ENCODE results near the gene SLC44A4.
A peak's percentile ranks its signal among the peaks of the same experiment; 100 is the strongest.
"Not testable (repeated sequence)": the region's sequence is repeated elsewhere in the genome, so short reads cannot be mapped to it uniquely, and the experiment has no call there.

The SLC44A4 gene

DNA sequence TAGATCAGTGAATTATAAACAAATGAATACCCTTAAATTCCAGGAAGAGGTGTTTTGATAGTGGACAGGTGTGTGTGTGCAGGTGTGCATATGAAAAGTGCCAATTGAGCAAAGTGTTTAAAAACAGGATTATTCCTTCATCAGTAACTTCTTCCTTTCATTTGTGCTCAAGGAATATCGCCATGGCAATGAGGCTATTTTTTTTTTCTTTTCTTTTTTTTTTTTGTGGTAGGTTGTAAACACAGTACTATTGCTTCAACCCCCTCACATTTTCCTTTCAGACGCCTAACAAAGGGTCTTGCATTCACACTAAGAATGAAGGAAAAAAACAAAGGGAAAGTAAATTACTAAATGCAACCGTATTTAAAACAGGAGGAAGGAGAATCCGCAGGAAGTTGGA, 53.2 kb downstream of the SLC44A4 start:
- DNase-seq, result no peak

DNA sequence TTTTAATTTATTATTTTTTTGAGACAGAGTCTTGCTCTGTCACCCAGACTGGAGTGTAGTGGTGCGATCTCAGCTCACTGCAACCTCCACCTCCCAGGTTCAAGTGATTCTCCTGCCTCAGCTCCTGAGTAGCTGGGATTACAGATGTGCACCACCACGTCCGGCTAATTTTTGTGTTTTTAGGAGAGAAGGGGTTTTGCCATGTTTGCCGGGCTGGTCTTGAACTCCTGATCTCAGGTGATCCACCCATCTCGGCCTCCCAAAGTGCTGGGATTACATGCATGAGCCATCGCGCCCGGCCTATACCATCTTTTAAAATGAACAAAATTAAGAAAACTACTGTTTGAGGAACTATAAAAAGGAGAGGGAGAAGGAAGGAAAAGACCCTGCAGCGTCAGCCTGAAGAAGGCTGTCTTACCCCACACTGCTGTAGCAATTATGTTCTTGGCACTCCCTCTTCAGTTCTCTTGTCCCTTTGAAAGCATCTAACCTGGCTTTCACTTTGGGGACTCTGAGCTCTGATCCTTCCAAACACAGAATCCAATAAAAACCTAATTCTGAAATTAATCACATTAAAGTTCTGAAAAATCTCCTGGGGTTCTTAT, 55.1 kb downstream of the SLC44A4 start:
- not testable (repeated sequence) for DNase-seq

DNA sequence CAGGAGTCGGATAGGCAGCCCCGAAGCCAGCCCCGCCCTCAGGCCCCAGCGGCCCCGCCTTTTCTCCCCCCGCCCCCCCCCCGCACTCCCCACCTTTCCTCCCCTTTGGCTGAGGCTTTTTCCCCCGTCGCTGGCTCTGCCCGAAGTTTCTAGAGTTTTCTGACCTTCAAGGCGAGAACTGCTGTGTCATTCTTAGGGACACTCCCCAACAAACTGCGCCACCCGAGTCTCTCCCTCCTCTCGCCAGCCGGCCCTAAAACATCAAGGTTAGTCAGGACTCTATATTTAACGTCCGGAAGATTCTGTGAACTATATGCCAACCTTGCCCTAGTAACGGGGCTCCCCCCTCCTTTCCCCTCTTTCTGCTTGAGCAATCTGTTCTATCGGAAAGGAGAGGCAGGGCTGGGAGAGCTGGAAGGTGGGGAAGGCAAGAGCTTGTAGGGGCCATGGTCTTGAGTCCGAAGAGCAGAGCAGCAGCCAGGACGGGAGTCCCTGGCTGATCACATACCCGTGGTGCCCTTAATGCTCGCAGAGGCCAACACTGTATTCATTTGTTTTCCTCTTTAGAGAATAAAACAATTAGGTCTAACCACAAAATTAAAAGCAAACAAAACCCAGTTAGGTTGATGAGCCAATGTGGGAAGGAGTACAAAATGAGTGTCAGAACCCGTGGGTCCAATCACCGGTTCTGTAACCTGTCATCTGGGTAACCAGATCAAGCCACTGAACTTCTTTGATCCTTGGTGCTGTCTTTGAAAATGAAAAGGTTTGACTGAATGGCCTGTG, 56.6 kb downstream of the SLC44A4 start:
- peak; percentile 53 for DNase-seq

DNA sequence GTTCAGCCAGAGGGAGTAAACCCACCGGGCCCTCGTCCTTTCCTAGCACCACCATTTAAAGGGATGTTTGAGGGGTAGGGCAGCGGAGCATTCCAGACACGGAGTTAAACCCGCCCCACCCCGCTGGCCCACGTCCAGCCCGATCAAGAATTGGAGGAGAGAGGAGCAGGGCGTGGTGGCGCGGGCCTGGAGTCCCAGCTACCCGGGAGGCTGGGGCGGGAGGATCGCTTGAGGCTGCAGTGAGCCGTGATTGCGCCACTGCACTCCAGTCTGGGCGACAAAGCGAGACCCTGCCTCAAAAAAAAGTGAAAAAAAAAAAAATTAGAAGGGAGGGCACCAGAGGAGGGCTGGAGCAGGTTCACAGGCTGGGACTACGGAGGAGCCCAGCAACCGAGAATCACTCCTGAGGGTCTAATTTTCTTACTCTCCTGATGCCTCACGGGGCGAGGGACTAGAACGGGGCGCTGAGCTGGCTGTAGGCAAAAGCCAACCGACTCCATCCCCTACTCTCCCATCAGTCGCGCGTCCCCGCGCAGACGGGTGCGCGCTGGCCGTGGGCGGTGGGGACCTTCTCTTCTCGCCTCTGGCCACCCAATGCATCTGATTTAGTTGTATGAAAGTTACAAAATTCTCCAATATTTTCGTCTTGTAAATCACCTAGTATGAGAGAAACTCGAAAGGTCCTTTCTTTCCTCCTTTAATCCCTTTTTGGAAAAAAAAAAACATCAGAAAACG, 57.3 kb downstream of the SLC44A4 start:
- peak; percentile 56 for DNase-seq

DNA sequence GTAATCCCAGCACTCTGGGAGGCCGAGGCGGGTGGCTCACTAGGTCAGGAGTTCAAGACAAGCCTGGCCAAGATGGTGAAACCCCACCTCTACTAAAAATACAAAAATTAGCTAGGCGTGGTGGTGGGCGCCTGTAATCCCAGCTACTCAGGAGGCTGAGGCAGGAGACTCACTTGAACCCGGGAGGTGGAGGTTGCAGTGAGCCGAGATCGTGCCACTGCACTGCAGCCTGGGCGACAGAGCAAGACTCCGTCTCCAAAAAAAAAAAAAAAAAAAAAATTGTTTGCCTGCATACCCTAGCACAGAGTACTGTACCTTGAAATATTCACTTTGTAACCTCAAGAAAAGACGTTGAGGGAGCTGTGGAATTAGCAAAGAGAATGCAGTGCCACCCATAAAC, 58.4 kb downstream of the SLC44A4 start:
- not testable (repeated sequence) for DNase-seq

DNA sequence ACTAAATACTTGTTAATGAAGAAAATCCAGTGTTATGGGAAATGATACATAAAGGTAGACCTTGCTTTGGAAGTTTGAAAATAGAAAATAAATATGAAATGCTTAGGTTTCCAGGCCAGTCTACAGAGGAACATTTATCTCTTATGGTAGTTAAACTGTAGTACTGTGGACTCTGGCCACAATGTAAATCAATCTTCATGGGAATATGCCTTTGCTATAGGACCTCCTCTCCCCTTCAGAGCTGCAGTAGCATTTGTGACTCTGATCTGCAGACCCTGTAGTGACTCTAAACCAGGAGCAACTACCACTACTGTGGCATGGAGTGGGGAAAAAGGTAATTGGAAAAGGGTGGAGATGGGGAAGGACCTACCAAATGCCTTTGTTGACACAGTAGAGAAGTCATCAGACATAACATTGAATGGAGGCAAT, 58.9 kb downstream of the SLC44A4 start:
- no peak for DNase-seq

DNA sequence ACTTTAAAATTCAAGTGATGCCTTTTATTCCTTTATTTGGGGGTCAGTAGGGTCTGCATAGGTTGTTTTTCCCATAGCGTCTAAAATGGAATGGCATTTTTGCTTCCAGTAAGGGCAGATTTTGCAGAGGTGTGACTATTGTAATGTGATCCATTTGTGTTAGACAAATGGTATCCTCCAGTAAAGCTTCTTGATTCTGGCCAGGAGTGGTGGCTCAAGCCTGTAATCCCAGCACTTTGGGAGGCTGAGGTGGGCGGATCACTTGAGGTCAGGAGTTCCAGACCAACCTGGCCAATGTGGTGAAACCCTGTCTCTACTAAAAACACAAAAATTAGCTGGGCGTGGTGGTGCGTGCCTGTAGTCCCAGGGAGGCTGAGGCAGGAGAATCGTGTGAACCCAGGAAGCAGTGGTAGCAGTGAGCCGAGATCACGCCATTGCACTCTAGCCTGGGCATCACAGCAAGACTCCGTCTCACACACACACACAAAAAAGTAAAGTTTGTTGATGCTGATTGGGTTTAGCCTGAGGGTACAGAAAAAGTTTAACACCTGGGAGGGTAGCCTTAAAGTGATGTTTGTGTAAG, 60.8 kb downstream of the SLC44A4 start:
- not testable (repeated sequence) for DNase-seq

DNA sequence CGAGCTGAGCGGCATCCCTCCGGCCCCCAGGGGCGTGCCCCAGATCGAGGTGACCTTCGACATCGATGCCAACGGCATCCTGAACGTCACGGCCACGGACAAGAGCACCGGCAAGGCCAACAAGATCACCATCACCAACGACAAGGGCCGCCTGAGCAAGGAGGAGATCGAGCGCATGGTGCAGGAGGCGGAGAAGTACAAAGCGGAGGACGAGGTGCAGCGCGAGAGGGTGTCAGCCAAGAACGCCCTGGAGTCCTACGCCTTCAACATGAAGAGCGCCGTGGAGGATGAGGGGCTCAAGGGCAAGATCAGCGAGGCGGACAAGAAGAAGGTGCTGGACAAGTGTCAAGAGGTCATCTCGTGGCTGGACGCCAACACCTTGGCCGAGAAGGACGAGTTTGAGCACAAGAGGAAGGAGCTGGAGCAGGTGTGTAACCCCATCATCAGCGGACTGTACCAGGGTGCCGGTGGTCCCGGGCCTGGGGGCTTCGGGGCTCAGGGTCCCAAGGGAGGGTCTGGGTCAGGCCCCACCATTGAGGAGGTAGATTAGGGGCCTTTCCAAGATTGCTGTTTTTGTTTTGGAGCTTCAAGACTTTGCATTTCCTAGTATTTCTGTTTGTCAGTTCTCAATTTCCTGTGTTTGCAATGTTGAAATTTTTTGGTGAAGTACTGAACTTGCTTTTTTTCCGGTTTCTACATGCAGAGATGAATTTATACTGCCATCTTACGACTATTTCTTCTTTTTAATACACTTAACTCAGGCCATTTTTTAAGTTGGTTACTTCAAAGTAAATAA, 61.5 kb downstream of the SLC44A4 start:
- not testable (repeated sequence) for DNase-seq

DNA sequence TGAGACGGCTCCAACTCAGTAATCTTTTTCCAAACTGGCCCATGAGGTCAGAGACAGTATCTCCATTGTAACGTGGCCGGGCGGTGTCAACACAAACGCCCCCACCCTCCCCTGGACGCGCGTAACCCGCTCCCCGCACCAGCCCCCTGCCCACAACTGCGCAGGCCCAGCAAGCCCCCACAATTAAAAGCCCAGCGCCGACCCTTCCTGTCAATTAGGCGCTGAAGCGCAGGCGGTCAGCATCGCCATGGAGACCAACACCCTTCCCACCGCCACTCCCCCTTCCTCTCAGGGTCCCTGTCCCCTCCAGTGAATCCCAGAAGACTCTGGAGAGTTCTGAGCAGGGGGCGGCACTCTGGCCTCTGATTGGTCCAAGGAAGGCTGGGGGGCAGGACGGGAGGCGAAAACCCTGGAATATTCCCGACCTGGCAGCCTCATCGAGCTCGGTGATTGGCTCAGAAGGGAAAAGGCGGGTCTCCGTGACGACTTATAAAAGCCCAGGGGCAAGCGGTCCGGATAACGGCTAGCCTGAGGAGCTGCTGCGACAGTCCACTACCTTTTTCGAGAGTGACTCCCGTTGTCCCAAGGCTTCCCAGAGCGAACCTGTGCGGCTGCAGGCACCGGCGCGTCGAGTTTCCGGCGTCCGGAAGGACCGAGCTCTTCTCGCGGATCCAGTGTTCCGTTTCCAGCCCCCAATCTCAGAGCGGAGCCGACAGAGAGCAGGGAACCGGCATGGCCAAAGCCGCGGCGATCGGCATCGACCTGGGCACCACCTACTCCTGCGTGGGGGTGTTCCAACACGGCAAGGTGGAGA, 63.6 kb downstream of the SLC44A4 start, which contains the start of the genes HSPA1A and HSPA1L:
Gene HSPA1A (plus strand): TSS at position 519 of the 814 bp plus-strand sequence. CDS start 214 bp downstream, at position 733.
Gene HSPA1L (minus strand): TSS at position 259 of the 814 bp plus-strand sequence. CDS start 3,311 bp downstream, outside the sequence.
- DNase-seq, result peak; percentile 52

DNA sequence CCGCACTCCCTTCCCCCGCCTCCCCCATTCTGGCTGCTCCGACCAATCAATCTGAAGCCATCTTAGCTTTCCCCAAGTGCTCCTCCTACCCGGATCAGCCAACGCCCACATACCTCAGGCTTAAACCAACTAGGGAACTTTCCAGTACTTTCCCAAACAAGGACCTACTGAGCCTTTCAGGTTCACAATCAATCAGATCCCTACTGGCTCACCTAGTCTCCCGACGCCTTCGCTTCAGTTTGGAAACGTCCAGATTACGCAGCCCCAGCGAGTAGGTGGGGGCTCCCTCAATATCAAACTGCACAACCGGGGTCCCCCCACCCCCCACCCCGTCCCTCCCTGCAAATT, 64.1 kb downstream of the SLC44A4 start:
- DNase-seq, result peak; percentile 59

DNA sequence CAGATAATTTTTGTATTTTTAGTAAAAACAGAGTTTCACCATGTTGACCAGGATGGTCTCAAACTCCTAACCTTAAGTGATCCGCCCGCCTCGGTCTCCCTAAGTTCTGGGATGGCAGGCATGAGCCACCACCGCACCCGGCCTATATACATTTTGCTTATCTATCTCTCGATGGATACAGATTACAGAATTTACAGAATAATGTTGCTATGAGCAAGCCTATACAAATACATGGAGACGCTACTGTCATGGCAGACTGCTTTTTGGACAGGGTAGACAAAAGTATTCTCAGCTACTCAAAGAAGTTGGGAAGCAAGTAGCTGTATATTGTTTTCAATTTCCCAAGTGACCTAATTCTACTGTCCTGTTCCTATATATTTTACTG, 65.3 kb downstream of the SLC44A4 start:
- no peak for DNase-seq
